GM21360 (cell line): ENCODE data around the gene TTLL8.

Source experiments
- ATAC-seq: cut with Tn5 transposase; IDR thresholded peaks from one replicate; pipeline ENCODE4 v1.9.1; 2021; ENCODE audit warnings: mild to moderate bottlenecking, moderate library complexity; ENCODE audit not compliant: unreplicated experiment

The TTLL8 gene

DNA sequence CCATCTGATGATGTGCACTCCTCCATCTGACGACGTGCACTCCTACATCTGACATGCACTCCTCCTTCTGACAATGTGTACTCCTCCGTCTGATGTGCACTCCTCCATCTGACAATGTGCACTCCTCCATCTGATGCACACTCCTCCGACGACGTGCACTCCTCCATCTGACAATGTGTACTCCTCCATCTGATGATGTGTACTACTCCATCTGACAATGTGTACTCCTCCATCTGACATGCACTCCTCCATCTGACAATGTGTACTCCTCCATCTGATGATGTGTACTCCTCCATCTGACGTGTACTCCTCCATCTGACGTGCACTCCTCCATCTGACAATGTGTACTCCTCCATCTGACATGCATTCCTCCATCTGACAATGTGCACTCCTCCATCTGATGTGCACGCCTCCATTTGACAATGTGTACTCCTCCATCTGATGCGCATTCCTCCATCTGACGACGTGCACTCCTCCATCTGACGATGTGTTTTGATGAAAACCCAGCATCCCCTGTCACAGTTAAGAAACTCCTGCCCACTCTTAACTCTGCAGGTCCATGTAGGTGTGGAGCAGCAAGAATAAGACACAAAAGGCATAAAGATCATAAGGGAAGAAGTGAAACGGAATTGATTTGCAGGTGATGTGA, 35.8 kb downstream of the TTLL8 start:
- ATAC-seq = no peak

DNA sequence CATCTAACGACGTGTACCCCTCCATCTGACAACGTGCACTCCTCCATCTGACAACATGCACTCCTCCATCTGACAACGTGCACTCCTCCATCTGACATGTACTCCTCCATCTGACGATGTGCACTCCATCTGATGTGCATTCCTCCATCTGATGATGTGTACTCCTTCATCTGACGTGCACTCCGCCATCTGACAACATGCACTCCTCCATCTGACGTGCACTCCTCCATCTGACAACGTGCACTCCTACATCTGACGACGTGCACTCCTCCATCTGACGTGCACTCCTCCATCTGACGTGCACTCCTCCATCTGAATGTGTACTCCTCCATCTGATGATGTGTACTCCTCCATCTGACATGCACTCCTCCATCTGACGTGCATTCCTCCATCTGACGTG, 37.5 kb downstream of the TTLL8 start:
- no peak for ATAC-seq

DNA sequence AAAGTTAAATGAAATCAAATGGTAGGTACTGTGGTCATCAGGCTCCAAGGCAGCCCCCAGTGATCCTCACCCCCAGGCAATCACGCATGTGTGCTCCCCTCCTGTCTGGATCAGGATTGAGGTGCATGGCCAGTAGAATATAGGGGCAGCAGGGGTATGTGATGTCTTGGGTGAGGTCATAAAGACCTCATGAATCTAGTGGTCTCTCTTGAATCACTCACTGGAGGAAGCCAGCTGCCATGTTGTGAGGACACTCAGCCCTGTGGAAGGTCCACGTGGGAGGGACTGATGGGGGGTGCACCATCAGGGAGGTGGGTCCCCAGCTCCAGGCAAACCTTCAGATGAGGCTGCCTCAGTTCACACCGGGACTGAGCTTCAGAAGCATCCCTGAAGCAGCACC, 38.8 kb downstream of the TTLL8 start:
- no peak for ATAC-seq

DNA sequence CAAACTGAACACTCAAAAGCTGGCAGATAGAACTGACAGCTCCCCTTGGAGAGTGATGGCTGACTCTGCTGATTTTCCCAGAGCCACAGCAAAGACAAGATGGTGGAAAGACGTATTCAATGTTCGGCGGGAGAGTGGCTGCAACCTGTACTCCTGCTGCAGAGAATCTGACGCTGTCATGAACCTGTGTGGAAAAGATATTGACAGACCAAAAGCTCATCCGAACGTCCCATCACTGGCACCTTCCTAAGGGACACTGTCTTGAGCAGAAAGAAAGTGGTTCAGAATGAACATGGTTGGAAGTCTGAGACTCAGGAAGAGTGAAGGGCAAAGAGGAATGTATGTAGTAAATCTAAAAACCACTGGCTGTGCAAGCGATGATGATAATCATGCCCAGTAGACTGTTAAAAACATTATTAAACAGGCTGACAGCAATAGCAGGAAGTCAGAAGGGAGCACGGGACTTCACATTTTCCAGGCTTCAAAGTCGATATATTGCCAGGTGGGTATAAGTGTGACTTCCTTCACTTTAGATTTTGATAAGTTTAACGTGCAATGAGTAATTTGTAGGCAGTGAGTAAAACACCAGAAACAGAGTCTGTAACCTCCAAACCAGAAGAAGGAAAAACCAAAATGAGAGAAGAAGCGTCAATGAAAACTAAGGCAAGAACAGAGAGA, 39.4 kb downstream of the TTLL8 start:
- no peak for ATAC-seq

DNA sequence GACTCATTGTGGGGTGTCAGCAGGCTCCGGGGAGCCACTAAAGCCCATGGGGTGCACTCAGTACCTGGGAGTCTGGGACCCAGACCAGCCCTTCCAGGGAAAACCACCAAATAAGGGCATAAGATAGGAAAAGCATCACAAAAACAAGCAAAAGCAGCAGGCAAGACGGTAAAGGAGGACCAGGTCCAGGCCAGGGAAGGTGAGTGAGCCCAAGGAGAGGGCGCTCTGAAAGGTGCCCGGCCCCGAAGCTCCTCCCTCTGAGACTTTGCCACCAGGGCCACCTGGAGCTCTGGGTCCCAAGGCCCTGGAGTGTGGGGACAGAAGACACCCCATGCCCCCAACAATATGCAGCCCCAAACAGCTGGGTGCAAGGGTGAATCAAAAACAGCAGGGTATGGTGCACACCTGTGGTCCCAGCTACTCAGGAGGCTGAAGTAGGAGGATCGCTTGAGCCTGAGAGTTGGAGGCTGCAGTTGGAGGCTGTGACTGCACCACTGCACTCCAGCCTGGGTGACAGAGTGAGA, 40.3 kb downstream of the TTLL8 start:
- ATAC-seq = no peak

DNA sequence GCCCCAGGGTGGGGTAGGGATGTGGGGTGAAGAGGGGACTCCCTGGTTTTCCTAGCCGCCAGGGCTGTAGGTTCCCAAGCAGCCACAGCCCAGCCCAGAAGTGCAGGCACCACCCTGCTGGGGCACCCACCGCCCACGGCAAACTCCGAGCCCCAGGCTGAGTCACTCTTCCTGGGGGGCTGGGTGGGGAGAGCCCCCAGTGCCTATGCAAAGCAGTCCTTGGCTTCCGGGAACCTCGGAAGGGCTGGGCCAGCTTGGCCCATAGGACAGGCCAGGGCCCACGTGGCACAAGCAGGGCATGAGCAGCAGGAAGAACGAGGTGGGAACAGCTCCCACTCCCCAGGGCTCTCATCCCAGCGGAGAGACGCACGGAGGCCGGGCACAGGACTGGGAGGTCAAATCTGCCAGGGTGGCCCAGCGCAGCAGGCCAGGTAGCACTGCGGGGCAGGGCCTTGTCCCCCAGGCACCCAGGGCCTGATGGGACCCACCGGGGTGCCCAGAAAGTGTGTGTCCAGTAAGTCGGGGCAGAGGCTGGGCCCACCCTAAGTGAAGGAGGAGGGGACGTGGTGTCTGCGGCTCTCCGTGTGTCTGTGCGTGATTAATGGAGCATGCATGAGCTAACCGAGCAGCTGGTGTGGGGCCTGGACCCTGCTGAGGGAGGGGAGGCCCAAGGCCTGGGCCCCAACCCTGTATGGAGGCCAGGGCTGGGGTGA, 41.0 kb downstream of the TTLL8 start:
- no peak for ATAC-seq

DNA sequence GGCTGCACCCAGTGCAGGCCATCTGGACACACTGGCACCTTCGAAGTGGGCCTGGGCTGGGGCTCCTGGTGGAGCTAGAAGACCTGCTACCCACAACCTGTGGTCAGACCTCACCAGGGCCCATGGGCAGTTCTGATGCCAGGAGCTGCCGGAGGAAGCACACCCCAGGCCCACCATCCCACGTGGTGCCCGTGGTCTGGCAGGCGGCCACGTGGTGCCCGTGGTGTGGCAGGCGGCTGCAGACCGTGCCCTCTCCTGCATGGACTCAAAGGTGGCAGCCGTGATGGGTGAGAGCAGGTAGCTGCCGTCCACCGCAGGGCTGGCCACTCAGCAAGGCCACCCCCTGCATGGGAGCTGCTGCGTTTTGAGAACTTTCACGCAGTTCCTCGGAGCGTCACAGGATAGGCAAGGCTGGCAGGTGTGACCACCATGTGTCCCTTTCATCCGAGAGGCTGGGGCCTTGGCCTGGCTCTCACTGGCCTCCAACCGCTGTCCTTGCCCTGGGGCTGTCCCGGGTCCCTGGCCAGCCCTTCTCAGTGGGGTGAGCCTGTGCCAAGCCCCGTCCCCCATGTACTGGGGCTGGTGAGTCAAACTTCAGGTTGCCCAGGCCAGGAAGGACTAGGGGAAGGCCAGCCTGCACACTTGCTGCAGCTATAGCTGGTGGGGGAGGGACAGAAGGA, 41.6 kb downstream of the TTLL8 start:
- no peak for ATAC-seq

DNA sequence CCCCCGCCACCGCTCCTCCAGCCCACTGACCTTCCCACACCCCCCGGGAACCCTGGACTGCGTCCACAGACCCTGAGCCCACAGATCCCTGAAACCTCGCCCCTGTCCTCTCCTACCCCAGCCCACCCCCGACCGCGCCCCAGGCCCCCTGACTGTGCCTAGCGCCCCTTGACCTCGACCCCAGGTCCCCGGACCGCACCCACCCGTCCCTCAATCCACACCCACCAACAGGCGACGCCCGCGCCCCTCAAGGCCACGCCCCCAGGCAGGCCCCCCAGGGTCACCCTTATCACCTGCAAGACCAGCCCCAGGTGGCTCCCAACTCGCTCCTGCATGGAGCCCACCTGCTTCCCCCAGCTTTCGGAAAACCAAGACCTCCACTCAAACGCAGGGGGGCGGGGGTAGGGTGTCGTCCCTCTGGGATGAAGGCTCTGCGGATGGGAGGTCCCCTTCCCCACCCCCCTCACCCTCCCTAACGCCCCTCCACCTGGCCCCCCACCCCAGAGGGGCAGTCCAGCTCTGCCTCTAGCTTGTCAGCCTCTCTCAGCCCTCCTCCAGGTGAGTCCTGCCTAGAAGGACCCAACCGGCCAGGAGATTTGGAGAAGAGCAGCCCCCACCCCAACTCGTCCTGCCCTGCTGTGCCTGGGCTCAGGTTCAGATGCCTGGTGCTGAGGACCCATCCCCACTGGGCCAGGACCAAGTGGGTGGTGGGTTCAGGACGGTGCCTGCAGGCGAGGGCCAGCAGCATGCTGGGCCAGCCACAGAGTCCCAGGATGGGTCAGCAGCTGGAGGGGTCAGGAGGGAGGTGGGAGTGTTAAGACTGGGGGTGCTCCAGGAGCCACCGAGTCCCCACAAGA, 42.4 kb downstream of the TTLL8 start:
- ATAC-seq = no peak

DNA sequence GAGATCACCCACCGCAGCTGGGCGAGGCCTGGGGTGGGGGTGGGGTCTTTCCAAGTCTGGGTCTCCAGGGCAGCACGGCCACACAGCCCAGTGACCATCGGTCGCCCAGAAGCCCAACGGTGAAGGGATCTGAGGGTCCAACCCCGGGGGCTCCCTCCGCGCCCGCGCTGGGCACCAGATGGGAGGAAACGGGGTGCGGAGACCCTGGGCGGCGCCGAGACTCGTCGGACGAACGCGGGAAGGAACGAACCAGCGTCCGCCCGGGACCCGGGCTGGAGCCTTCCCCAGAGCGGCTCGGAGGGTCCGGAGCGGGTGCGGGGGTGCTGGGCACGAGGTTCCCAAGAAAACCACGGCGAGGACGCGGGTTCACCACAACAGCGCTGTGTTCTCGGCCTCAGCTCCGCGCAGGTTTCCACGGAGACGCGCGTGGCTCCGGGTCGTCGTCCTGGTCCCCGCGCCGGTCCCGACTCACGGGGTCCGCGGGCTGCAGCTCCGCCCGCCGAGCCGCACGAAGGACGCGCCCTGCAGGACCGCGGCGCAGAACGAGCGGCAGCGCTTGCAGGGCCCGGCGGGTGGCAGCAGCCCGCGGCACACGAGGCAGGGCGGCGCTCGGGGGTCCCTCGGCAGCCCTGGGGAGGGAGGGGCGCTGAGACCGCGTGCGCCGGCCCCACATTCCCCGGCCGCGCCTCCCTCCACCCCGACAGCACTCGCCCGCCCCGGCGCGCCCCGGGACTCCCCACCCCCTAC, 43.3 kb downstream of the TTLL8 start:
- no peak for ATAC-seq

DNA sequence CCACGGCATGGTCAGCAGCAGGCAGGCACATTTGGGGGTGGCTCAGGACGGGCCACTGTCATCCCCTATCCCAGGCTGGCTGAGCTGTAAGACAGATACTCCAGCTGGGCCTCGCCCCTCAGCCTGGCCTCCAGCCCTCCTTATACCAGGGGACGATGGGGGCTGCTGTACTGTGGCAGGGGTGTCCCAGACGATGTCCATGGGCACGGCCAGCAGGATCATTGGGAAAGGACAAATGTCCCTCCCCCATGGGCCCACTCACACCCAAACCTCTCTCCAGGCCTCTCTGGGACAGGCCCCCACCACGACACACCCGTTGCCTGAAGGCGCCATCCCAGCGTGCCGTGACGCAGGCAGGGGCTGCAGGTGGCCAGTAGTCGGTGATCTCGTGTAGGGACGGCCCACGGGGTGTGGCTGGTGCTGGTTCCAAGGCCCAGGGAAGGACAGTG, 44.0 kb downstream of the TTLL8 start:
- no peak for ATAC-seq

DNA sequence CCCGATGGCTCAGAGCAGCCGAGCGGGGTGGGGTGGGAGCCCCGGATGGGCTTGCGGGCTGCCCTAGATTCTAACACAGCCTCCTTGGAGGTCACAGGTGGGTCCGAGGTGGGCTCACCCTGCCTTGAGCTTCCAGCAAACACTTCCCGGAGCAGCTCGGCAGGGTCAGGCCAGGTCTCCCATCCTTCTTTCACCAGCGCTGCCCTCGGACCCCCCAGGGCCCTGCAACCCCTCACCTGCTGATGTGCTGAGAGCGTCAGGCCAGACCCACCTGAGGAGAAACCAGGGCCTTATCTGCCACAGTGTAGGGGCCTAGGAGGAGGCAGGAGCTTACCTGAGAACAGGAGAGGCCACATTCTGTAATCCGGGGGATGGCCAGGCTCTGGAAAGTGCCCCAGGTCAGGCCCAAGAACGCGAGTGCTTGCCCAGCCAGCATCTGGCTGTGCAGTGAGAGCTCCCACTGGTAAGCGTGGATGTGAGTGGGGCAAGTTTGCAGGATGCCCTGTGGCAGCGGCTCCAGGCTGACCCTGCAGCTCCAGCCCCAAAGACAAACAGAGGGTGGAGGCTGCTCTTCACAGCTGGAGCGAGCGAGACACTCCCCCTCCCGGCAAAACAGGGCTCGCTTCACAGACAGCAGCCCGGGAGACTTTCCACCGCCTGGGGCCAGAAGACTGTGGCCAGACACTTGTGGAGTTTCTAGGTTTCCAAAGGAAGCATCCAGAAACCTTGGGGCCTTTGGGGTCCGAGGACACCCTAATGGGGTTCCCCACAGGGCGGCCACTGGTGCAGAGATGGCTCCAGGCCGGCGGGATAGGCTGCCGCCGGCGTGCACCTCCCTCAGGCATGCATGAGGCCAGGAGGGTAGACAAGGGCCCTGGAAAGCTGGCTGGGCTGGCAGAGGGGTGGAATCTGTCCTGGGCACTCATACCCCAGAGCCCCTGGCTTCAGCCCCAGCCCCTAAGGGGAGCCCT, 45.6 kb downstream of the TTLL8 start, which contains the start of gene IL17REL:
Gene IL17REL (minus strand): TSS at position 555 of the 971 bp plus-strand sequence. CDS start 119 bp downstream, at position 436.
- ATAC-seq = no peak

DNA sequence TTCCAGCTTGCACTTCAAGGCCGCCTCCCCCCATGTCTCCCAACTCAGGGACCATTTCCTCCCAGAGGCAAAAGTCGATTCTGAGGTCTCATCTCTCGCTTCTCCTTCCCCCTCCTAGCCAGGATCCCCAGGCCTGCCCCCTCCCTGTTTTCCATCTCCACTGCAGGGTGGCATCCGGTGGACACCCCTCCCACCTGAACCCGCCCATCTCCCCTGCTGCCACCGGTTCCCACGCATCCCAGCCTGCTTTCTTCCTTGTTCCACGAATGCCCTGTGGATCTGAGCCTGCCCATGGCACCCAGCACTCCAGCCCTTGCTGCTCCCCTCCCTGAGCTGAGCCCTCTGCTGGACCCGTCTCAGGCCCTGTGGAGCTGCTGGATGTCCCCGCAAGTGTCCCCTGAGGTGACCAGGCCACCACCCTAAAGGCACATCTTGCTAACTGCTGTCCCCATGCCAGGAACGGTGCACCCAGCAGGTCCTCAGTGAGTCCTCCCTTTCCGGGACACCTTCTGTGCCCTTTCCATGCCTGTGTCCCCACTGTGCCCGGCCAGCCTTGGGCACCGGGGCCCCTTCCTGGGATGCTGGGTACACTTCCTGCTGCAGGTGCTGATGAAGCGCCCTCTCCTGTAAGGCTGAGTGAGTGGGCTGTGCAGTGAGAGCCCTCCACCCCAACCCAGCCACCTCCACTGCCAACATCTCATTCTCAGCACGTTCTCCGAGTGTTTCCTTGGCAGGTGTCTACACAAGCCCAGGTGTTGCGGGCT, 46.5 kb downstream of the TTLL8 start:
- no peak for ATAC-seq

DNA sequence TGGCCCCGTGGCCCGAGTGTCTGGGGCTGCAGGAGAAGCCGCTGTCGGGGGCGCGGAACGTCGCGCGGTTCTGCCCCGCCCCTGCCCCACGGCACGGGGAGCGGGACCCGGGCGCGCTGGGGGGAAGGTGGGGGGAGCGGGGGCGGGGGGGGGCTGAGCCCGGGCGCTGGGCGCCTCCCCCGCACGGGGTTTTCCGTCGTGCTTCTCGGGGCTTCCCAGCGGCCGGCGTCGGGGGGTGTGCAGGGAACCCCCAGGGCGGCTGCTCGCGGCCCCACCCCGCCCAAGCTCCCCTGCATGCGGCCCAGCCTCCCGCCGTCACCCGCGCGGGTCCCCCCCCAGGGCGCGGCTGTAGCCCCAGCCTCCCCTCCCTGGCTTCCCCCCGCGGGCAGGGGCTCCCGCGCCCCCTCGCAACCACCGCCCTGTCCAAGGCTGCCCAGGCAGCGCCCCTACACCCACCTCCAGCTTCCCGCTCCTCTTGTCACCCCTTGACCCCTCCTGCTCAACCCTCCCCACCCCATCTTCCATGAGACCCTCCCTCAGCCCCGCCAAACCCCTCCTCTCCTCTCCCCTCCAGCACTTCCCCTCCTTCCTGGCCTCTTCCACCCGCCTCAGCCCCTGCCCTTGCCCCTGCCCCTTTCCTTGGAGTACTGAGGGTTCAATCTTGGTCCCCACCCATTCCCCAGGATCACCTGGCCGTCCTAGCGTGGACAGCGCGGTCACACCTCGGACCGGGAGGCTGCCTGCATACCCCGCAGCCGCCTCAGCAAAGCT, 47.2 kb downstream of the TTLL8 start:
- no peak for ATAC-seq

DNA sequence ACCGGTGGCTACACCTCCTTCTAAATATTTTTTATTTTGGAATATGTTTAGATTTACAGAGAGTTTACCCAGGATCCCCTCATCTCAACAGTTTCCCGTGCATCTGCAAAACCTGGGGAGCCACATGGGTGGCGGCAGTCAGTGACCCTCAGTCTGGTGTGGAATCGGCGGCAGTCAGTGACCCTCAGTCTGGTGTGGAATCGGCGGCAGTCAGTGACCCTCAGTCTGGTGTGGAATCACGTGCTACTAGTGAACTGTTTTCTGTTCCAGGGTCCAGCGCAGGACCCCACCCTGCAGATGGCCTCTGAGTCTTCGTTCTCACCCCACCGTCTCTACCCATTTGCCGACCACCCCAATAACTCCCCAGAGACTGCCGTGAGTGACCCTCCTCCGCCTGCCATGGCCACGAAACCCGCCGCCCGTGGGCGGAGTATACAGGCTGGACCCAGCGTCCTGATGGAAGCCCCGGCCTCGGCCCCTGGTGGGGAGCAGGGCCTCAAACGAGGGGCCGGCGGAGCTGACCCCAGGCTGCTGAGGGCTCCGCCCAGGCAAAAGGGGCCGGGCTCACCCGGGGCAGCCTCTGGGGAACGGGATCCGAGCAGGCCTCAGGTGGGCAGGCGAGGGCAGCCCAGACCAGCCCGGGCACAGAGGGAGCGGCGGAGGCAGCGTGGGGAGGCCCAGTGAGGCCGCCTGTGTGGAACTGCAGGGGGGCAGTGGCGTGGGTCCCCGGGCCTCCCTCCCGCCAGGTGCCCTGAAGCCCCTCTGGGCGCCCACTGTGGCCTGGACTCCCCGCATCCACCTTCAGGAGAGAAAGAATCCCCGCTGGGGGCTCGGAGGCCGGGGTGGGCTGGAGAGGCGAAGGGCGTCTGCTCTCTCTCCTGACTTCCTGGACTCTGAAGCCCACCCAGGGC, 48.1 kb downstream of the TTLL8 start:
- no peak for ATAC-seq

DNA sequence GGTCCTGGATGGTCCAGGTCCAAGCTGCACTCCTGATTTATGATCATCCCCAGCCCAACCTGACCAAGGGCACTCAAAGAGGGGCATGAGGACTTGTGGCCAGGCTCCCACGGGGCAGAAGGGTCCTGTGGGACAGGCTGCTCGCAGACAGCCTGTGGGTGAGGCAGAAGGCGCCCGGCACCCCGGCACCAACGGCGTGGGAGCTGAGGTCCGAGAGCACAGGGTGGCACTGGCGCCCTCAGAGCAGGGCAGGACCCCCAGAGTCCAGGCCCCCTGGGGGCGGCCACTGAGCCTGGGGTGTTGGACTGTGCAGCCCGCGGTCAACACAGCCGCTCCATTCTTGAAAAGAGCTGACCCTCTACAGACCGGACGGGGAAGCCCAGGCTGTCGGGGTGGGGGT, 48.8 kb downstream of the TTLL8 start:
- no peak for ATAC-seq
